GM10266 (cell line): ENCODE measurements around the gene MRNIP.

Source experiments
- DNase-seq: peaks from one replicate; pipeline ENCODE4 v3.0.0; 2012; ENCODE audit errors: extremely low spot score
- CTCF ChIP-seq: IDR thresholded peaks from 2 replicates; pipeline ENCODE4 v1.5.1; 2012; ENCODE audit warnings: mild to moderate bottlenecking, low read depth; ENCODE audit not compliant: control insufficient read depth, insufficient read depth; ENCODE audit errors: missing control alignments

Gene MRNIP

GRCh38 chr5:179880066-179880650 is 21.5 kb upstream of the MRNIP start:
- no peak for DNase-seq
- TF ChIP-seq CTCF: no peak

- TF ChIP-seq CTCF: no peak
- no peak for DNase-seq
These were observed 21.0 kb upstream of the MRNIP start for GRCh38 chr5:179879690-179880010.

- no peak for TF ChIP-seq CTCF
- DNase-seq: no peak
These were observed 20.5 kb upstream of the MRNIP start for GRCh38 chr5:179879003-179879689.

- no peak for TF ChIP-seq CTCF
- DNase-seq: no peak
These were observed 19.8 kb upstream of the MRNIP start for GRCh38 chr5:179878222-179879002.

GRCh38 chr5:179876610-179876952 is 18.0 kb upstream of the MRNIP start:
- no peak for TF ChIP-seq CTCF
- DNase-seq: no peak

GRCh38 chr5:179875741-179876609 is 17.4 kb upstream of the MRNIP start:
- no peak for TF ChIP-seq CTCF
- no peak for DNase-seq
